GM12878 (cell line): ENCODE measurements around the gene DGCR8. TPM values are rescaled to one million over a fixed set of nuclear protein-coding genes. Genes with fewer than 3 reads are reported as not detected.

Experiments
- BACH1 ChIP-seq: fragments of 450-650 bp; IDR thresholded peaks from 2 replicates; pipeline ENCODE4 v1.6.1; 2017; ENCODE audit warnings: mild to moderate bottlenecking, borderline replicate concordance
- CHD4 ChIP-seq: fragments of 200-600 bp; sonication (generic); IDR thresholded peaks from 2 replicates; pipeline ENCODE4 v1.6.1; 2016; ENCODE audit warnings: mild to moderate bottlenecking
- FOS ChIP-seq: IDR thresholded peaks from 3 replicates; pipeline ENCODE4 v1.6.1; 2011; ENCODE audit warnings: borderline replicate concordance; ENCODE audit not compliant: insufficient read length; ENCODE audit errors: extremely low read depth
- FOXM1 ChIP-seq: IDR thresholded peaks from 2 replicates; pipeline ENCODE4 v1.6.1; 2012; ENCODE audit warnings: low read depth, mild to moderate bottlenecking, inconsistent platforms, low read length, moderate library complexity
- NFYB ChIP-seq: IDR thresholded peaks from 2 replicates; pipeline ENCODE4 v1.6.1; 2011; ENCODE audit warnings: low read depth, mild to moderate bottlenecking, low read length, improper control_type of control experiment, moderate library complexity; ENCODE audit not compliant: insufficient read depth
- RUNX3 ChIP-seq: IDR thresholded peaks from 2 replicates; pipeline ENCODE4 v1.6.1; 2012; ENCODE audit warnings: low read length, inconsistent platforms
- SMAD5 ChIP-seq: IDR thresholded peaks from 2 replicates; pipeline ENCODE4 v1.6.1; 2016; ENCODE audit warnings: antibody characterized with exemption, low read depth
- SP1 ChIP-seq: IDR thresholded peaks from one replicate; pipeline ENCODE4 v1.6.1; 2011; ENCODE audit warnings: low read depth, low read length
- STAT1 ChIP-seq: fragments of 450-650 bp; conservative IDR thresholded peaks from 2 replicates; pipeline ENCODE4 v1.6.1; 2014; ENCODE audit warnings: antibody characterized with exemption, mild to moderate bottlenecking
- STAT3 ChIP-seq: IDR thresholded peaks from 2 replicates; pipeline ENCODE4 v1.6.1; 2011; ENCODE audit warnings: low read depth, low read length, improper control_type of control experiment
- ZNF622 ChIP-seq: fragments of 450-650 bp; IDR thresholded peaks from 2 replicates; pipeline ENCODE4 v1.6.1; 2017; ENCODE audit warnings: mild to moderate bottlenecking, inconsistent platforms
- polyA plus RNA-seq, 11 experiments: library from polyadenylated mRNA; depleted of rRNA in 4 of 11; unstranded in 6 of 11; stranded (reverse) in 5 of 11; fragments of >200 nt; fragmentation: Nextera tagmentation in 4 of 11; fragmentation: Illumina TruSeq in 1 of 11; extraction: Ambion mirVana in 4 of 11; extraction: Trizol in 1 of 11; gene quantifications; 1 replicate in 1 of 11; 2 replicates in 10 of 11; pipeline versions ENCODE4 v1.2.1 to v1.2.3, GENCODE V29; 2011 to 2016; ENCODE audit warnings: inconsistent platforms in 2 of 11, missing spikeins in 2 of 11, low read depth in 1 of 11
- total RNA-seq, 4 experiments: library from RNA; depleted of rRNA in 3 of 4; stranded (reverse); fragments of >200 nt in 3 of 4; fragmentation: Illumina TruSeq in 1 of 4; extraction: Trizol in 1 of 4; gene quantifications; 2 replicates each; pipeline versions ENCODE4 v1.2.1 to v1.2.3, GENCODE V29; 2013 to 2021
- TF ChIP-seq, protein P1 (sequence below): fragments of 450-650 bp; IDR thresholded peaks from 2 replicates; pipeline ENCODE4 v1.6.1; 2016; ENCODE audit warnings: mild to moderate bottlenecking, moderate library complexity, borderline replicate concordance
- TF ChIP-seq, protein P2 (sequence below): fragments of 150-350 bp; IDR thresholded peaks from 2 replicates; pipeline ENCODE4 v1.6.1; 2016; ENCODE audit warnings: low read depth, low read length

DGCR8 gene
- total and polyA plus RNA-seq, 10 of the 15 experiments (the other 5 are each of a cell fraction or from before 2014, with no cell fraction given), result 1.2 to 35.1 (median 17.2) TPM

DNA sequence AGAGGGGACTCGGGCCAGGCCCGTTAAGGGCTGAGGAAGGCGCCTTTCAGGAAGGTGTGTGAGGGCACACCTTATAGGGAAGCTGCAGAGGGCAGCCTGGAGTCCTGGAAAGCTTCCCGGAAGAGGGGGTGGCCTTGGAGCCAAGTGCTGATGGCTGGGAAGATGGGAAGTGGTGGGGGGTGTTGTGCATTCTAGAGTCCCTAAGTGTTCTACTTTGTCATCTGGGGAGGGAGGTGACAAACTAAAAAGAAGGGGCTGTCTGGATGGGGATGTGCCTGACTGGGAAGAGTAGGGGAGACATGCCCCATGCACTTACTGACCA is 58.3 kb downstream of the DGCR8 start (continued):
- TF ChIP-seq, protein P1, sequence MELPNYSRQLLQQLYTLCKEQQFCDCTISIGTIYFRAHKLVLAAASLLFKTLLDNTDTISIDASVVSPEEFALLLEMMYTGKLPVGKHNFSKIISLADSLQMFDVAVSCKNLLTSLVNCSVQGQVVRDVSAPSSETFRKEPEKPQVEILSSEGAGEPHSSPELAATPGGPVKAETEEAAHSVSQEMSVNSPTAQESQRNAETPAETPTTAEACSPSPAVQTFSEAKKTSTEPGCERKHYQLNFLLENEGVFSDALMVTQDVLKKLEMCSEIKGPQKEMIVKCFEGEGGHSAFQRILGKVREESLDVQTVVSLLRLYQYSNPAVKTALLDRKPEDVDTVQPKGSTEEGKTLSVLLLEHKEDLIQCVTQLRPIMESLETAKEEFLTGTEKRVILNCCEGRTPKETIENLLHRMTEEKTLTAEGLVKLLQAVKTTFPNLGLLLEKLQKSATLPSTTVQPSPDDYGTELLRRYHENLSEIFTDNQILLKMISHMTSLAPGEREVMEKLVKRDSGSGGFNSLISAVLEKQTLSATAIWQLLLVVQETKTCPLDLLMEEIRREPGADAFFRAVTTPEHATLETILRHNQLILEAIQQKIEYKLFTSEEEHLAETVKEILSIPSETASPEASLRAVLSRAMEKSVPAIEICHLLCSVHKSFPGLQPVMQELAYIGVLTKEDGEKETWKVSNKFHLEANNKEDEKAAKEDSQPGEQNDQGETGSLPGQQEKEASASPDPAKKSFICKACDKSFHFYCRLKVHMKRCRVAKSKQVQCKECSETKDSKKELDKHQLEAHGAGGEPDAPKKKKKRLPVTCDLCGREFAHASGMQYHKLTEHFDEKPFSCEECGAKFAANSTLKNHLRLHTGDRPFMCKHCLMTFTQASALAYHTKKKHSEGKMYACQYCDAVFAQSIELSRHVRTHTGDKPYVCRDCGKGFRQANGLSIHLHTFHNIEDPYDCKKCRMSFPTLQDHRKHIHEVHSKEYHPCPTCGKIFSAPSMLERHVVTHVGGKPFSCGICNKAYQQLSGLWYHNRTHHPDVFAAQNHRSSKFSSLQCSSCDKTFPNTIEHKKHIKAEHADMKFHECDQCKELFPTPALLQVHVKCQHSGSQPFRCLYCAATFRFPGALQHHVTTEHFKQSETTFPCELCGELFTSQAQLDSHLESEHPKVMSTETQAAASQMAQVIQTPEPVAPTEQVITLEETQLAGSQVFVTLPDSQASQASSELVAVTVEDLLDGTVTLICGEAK, result no peak
- TF ChIP-seq, protein P2, sequence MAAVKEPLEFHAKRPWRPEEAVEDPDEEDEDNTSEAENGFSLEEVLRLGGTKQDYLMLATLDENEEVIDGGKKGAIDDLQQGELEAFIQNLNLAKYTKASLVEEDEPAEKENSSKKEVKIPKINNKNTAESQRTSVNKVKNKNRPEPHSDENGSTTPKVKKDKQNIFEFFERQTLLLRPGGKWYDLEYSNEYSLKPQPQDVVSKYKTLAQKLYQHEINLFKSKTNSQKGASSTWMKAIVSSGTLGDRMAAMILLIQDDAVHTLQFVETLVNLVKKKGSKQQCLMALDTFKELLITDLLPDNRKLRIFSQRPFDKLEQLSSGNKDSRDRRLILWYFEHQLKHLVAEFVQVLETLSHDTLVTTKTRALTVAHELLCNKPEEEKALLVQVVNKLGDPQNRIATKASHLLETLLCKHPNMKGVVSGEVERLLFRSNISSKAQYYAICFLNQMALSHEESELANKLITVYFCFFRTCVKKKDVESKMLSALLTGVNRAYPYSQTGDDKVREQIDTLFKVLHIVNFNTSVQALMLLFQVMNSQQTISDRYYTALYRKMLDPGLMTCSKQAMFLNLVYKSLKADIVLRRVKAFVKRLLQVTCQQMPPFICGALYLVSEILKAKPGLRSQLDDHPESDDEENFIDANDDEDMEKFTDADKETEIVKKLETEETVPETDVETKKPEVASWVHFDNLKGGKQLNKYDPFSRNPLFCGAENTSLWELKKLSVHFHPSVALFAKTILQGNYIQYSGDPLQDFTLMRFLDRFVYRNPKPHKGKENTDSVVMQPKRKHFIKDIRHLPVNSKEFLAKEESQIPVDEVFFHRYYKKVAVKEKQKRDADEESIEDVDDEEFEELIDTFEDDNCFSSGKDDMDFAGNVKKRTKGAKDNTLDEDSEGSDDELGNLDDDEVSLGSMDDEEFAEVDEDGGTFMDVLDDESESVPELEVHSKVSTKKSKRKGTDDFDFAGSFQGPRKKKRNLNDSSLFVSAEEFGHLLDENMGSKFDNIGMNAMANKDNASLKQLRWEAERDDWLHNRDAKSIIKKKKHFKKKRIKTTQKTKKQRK, result no peak
- TF ChIP-seq RUNX3, result no peak
- TF ChIP-seq ZNF622, result no peak
- TF ChIP-seq STAT3, result no peak
- TF ChIP-seq FOS, result no peak
- TF ChIP-seq STAT1, result no peak
- TF ChIP-seq SP1, result no peak
- TF ChIP-seq FOXM1, result no peak
- TF ChIP-seq NFYB, result no peak
- no peak for TF ChIP-seq BACH1
- no peak for TF ChIP-seq CHD4
- TF ChIP-seq SMAD5, result no peak
